GM21360 (cell line): ENCODE measurements around the gene BMPR1B.

Source experiments
- ATAC-seq: cut with Tn5 transposase; IDR thresholded peaks from one replicate; pipeline ENCODE4 v1.9.1; 2021; ENCODE audit warnings: mild to moderate bottlenecking, moderate library complexity; ENCODE audit not compliant: unreplicated experiment

Gene BMPR1B

DNA sequence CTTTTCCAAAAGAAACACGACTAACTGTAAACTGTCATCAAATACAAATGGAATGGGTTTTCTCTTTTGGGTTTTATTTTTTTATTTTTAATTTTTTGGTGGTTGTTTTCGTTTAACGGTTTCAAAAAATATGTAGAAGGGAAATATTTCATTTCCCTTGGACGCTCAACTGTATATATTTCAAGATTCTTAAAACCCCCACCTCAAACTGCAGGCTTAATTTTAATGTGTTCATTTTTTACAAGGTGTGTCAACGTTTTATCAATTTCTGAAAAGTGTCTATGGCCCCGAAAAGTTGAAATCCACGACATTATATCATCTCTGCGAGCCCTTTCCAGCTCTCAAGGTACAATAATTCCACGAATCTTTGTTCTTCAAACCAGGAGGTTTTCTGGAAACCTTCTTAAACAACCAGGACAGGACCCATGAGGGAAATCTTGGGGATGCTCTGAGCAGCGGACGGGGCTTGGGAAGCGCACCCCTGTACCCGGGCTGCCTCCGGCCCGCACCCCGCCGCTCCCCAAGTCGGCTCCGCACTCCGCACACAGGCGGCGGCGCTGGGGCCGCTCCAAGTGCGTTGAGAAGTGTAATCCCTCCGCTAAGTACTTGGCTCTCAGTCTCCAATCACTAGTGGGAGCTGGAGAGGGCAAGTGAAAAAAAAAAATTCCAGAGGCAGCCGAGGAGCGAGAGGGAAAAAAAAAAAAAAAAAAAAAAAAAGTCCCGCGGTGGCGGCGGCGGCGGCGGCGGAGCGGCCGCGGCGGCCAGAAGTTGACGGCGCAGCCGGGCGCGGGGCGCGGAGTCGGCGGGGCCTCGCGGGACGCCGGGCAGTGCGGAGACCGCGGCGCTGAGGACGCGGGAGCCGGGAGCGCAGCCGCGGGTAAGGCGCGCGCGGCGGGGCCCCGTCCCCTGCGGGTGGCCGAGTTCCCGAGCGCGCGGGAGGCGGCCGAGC lies at the start of gene BMPR1B:
Gene BMPR1B (plus strand): TSS at position 764 of the 949 bp plus-strand sequence. CDS start 346,470 bp downstream, outside the sequence.
- ATAC-seq = no peak

DNA sequence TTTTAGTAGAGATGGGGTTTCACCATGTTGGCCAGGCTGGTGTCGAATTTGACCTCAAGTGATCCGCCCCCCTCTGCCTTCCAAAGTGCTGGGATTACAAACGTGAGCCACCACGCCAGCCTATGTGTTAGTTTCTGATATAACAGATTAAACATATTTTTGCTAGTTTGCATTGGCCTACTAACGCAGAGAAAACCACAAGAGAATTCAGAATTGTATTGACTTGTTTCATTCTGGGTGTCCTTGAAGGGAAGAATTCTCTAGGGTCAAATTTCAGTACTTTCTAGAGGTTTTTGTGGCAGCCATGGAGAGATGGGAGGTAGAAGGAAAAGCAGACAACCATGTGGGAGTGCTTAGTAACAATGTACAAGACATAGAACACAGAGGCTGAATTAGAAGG lies 46.1 kb upstream of the BMPR1B start:
- no peak for ATAC-seq

DNA sequence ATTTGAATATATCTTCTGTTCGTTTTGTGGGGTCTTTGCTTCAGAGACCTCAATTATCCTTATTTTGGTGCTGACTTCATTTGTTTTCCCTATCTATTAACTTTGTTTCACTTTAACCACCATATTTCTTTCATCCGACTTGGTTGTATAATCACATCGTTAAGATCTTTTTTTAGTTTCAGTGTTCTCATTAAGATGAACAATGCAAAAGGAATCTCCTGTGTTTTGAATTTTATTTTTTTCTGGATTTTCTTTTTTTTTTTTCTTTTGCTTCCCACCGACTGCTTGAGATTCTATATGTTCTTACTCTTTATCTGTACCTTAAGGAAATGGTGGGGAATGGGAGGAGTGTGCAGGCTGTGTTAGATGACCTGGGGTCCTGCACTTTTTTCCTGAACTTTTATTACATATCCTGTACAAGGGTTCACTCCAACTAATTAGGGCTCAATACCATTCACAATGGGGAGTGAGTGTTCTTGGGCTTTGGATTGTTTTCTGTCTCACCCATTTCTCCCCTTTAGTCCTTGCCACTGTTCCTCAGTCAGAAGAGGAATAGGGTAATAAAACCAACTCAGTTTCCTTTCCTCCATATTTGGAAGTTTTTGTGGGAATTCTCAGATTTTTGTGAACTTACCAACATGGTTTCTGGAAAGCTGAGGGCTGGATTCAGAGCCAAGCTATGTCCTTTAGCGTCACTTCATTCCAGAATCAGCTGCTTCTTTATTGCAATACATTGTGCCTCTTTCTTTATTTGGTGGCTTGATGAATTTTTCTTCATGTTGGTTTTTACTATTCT lies 43.2 kb upstream of the BMPR1B start:
- ATAC-seq = no peak

DNA sequence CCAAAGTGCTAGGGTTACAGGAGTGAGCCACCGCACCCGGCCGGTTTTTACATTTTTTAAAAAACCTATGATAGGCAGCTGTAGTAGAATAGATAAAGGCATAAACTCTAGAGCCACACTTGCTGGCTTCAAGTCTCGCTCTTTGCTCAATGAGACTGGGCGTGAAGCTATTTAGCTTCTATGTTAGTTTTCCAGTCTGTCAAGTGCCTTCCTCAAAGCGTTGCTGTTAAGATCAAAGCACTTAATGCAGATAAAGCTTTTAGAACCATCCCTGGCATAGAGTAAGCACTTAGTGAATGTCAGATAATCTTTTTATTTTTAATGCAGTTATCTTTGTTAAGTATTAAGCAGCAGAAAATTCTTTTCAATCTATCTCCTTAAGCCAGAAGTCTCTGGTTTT lies 42.0 kb upstream of the BMPR1B start:
- no peak for ATAC-seq

DNA sequence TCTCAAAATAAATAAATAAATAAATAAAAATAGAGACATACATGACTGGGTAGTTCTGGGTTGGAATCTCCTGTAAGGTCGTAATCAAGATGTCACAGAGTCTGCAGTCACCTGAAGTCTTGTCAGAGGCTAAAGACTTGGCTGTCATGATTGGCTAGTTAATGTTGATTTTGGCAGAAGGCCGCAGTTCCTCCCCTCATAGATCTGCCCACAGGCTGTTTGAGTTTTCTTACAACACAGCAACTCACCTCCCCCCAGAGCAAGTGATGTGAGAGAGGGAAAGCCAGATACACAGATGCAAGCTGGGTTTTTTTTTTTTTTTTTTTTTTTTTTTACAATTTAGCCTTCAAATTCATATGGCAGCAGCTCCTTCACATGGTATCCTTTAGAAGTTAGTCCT lies 36.4 kb upstream of the BMPR1B start:
- no peak for ATAC-seq

DNA sequence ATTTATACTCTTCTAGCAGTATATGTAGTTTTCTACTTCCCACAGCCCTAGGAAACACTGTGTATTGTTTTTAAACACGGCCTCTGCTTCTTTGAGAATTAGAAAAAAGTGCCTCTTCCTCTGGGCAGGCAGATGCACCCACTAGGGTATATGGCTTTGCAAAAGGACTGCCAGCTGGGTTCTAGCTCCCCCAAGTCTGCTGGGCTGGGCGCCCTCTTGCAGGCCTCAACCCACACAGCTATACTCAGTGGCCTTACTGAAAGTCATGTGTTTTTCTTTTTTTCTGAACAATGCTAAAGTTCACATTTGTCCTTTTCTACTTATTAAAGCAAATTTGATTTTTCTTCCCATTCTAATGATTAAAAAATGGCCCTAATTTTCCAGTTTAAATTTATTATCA lies 35.5 kb upstream of the BMPR1B start:
- no peak for ATAC-seq

DNA sequence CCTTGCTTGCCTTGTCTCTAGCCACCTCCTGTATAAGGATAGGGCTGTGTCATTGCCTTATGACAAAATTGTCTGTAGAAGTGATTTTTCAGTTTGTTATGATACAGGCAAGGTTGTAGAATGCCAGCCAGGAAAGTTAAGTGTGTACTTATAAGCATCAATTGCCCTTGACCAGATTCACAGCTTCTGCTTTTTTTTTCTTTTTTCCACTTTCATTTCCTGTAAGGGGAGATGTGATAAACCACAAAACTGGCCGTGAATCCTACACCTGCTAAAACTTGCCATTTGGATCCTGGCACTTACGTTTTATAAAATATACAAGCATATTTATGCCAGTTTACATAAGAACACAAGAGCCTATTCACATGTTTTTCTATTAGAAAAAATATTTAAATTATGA lies 35.0 kb upstream of the BMPR1B start:
- no peak for ATAC-seq

DNA sequence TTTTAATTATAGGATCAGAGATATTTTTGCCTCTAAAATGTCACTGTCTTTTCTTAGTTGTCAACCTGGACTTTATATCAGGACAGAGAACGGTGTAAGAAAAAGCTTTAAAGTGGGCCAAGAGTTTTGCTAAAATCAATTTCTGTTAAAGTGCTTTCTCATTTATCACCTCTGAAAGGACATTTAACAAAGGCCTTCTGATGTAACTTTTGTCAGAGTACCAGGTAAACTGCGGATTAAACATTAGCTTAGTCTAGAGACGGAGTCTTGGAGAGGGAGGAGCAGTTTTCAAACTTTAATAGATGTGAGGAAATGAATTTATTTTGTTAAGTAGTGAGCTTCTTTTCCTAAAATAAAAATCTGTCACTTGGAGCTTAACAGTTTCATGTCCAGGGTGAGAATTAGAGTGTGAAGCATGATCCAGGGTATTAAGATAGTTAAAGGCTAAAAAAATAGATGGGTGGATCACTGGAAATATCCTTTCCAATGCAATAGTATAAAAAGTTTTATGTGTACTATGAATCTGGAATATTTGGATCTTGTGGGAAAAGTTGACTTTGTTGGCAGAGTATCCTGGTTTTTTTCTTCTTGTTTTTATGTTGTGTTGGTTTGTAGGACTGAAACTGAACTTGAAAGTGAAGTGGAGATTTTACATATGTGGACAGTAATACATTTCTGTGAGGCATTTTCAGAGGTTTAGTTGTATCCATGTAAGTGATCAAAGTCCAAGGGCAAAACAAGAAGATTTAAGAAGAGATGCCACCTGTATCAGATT lies 33.6 kb upstream of the BMPR1B start:
- no peak for ATAC-seq

DNA sequence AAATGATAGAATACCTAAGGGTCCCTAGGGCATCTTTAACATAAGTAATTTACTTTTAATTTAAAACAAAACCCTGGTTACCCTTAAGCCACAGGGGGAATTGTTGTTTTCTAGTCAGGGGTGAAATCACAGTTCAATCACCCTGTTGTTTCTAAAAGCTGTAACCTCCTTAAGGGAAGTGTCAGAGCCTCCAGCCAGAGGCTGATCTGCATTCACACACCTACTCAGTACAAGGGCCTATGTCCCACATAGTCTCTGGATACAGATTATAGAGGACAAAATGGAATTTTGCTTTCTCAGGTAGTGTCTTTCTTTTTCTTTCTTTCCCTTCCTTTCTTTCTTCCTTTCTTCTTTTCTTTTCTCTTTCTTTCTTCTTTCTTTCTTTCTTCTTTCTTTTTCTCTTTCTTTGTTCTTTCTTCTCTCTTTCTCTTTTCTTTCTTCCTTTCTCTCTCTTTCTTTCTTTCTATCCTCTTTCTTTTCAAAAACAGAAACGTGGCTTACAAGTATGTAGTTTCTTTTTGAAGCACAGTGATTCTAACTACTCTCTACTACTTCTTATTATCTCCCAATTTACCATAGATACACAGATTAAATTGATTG lies 31.1 kb upstream of the BMPR1B start:
- ATAC-seq = no peak

DNA sequence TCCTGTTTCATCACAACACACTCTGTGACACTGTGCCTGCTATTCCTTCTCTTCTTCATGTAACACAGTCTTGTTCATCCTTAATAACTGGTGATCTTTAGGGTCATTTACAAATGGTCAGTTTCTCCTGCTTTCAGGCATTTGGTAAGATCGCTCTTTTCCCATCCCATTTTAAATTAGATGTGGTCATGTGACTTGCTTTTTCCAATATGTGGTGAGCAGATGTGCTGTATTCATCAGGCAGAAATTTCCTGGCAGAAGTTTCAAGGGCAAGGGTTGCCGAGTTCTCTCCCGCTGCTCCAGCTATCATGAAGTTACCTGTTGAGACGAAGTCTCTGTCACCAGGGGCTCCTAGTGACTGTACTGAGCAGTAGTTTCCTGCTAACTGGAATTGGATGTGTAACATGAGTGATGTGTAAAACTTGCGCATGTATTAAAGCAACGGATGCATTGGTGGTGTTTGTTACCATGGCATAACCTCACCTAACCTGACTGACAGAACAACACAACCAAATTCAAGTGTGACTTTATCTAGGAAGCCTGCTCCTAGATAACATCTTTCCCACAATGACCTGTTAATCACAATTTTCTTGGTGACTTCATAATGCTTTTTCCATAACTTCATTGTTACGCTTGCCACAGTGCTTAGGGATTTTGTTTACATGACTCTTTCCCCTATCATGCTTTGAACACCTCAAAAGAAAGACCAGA lies 29.5 kb upstream of the BMPR1B start:
- no peak for ATAC-seq

DNA sequence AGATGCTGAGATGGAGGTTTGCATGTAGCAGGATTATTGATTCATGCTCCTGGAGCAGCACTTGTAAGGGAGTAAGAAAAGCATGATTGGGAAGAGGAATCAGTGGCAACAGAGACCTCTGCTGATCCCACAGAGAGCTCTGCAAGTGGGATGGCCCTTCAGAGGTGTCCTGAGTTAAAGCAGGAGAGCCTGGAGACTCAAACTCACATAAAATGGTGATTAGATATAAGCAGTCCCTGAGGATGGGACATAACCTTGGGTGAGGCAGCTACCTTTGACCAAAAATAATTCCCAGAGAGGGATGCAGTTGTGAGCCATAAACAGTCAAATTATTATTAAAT lies 25.4 kb upstream of the BMPR1B start:
- ATAC-seq = no peak

DNA sequence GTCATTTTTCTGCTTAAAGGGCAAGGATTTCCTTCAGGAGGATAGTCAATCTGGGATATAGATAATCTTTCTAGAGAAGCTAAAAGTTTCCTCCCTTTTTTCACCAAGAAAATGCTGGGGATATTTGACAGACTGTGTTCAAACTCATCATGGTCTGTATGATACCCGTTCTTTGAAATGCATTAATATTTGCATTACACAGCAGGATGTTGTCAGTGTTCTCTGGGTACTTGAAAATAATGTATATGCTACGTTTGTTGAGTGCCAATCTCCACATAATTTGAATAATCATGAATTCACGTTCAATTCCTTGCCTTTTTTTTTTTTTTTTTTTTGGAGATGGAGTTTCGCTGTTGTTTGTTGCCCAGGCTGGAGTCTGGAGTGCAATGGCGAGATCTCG lies 18.0 kb upstream of the BMPR1B start:
- no peak for ATAC-seq

DNA sequence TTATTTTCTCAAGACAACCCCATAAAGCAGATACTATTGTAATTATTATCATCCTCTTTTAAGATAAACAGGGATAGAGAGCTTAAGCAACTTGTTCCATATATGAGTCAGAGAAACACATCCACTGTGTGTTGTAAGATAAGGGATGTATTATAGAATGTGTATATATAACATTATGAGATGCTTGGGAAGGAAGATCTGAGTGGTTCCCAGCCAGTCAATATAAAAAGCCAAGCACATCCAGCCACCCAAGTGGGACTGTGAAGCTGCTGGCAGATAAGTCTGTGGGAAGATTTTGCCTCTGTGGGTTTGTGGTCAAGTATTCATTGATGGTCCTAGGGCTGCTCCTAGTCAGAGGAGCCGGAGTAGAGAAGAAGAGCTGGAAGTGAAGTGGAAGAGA lies 16.5 kb upstream of the BMPR1B start:
- ATAC-seq = no peak

DNA sequence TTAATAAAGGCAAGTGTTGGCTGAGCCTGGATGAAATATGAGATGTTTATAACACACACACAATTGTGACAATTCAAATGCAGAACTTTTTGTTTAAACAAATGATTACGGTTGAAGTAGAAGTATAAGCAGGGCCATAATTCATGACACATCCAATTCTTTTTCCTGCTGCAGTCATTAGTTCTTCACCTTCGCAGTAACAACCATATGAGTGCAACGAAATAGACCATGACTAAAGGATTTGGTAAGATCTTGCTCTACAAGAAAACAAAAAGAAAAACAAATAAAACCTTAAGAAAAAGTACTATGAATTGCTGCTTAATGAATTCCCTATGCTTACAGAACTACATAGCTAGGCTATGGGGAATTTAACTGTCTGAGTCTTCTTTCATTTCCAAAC lies 13.9 kb upstream of the BMPR1B start:
- ATAC-seq = no peak

DNA sequence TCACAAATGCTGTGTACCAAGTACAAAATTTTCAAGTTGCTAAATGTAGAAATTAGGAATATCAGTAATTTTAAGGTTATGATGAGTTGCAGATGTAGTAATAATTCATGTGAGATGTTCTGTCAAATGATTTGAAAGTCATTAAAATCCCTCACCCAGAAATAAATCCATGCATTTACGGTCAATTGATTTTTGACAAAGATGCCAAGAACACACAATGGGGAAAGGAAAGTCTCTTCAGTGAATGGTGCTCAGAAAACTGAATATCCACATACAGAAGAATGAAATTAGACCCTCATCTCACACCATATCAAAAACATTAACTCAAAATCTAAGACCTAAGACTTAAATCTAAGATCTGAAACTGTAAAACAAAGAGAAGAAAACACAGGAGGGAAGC lies 12.9 kb upstream of the BMPR1B start:
- ATAC-seq = no peak

DNA sequence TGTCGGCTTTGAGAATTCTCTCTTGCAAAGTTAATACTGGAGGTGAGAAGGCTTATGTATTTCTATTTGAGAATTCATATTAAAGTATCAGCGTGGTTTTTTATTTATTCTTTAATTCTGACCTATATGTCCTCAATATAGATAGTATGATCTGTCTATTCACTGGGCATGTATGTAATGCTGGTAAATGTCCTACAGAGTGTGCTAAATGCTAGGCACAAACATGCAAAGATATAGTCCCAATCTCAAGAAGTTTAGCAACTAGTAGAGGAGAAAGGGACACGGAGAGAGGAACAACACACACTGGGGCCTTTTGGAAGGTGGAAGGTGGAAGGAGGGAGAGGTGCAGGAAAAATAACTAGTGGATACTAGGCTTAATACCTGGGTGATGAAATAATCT lies 11.0 kb upstream of the BMPR1B start:
- ATAC-seq = no peak

DNA sequence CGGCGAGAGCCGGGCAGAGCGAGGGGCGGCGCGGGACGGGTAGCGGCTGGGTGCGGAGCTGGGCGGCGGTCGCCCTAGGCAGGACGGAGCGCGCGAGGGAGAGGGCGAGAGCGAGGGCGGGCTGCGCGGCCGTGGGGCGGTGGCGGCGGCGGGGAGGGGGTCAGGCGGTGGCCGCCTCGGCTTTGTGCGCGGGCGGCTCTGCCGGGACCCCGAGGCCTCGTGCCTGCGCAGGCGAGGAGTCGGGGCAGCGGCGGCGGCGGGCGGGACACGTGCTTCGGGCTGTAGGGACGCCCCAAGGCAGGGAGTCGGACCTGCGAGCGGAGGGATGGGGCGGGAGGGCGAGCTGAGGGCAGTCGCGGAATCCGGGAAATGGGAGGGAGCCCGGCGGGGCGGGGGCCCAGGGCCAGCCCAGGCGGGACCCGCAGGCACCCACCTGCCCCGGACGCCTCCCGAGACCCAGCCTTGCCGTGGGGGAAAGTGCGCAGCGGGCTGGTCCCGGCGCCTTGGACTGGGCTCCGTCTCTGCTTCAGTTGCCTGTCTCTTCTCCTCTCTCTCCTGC lies 465 bp downstream of the BMPR1B start:
- no peak for ATAC-seq

DNA sequence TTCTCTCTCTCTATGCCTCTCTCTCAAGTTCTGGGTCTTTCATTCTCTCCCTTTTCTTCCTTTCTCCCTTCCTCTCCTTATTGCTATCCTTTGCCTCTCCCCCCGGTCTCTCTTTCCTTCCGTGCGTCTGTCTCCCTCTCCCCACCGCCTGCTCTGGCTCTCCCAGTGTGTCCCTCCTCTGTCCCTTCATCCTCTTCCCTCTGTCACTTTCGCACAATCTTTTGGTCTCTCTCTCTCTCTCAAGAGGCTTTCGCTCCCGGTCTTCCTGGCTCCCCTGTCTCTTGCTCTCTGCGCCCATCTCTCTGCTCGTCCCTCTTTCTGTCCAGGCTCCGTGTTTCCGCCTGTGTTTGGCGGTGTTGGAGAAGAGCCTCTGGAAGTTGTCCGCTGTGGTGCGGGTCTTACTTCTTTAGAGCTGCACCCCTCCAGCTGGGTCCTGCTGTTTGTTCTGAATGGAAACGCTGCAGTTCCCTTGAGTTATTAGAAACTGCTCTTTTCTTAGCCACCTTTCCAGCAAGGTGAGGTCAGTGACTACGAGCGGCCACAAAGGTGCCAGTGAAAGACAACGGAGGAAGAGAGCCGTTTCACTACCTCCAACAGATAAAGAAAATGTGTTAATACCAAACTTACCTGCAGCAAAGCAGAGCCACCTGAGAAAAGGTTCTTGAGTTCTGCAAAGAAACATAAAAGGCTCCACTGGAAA lies 1.1 kb downstream of the BMPR1B start:
- ATAC-seq = no peak

DNA sequence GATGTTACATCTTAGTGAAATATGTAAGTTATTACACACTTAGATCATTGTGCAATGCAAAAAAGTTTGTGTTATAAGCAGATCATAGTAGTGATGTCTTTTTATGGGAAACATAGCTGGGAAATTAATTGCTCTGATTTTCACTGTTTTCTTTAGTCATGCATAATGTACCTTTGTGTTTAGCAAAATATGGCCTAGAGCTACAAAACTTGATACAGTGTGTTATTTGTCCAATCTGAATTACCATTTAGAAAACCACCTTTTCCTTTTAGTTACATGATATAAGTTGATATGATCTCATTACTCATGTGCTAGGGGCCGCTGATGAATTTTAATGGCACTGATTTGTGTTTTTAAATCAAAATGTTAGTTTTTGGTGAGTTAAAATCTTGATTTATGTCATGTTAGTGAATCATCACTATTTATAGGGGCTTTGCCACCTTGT lies 2.0 kb downstream of the BMPR1B start:
- no peak for ATAC-seq
